ENCODE results near the gene PFDN6. TPM values are rescaled to one million over a fixed set of nuclear protein-coding genes. Genes with fewer than 3 reads are reported as not detected.

Gene PFDN6
- total and polyA plus RNA-seq, 2 of the 13 experiments (the other 11 are each of a cell fraction or from before 2014, with no cell fraction given): 75.5 to 87.0 TPM

DNA sequence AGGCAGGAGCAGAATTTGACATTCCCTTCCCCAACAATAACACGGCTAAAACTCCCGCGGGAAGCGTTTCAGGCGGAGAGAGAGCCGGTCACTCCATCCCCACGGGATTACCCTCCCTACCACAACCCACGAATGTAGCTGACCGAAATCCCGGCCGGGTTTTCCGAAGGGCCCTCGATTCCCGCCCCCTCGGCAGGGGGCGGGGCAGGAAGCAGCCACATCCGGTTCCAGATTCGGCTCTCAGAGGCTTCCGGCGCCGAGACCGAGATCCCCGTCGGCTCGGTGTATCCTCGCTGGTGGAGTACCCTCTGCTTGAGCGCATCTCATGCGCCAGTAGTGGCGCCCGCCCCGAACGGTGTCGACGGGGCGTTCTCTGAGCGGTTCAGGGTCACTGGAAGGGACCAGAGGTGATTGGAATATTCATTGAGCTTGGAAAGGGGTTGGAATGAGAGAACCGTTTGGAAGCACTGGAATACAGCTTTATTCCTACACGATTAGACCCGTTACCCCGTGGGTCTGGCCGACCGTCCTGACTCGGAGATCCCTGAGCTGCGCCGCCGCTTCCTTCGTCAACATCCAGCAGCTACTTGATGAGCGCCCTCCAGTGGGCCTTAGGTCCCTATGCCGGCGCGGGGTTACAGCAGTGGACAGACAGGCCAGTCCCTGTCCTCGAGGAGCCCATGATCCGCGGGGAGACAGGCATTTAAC, 10.0 kb downstream of the PFDN6 start (continued):
- TF ChIP-seq, protein P1, sequence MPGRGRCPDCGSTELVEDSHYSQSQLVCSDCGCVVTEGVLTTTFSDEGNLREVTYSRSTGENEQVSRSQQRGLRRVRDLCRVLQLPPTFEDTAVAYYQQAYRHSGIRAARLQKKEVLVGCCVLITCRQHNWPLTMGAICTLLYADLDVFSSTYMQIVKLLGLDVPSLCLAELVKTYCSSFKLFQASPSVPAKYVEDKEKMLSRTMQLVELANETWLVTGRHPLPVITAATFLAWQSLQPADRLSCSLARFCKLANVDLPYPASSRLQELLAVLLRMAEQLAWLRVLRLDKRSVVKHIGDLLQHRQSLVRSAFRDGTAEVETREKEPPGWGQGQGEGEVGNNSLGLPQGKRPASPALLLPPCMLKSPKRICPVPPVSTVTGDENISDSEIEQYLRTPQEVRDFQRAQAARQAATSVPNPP (CRISPR knock-in tag; IDR thresholded peaks at IDR 0.05): peak; percentile 85; the same call in 1 of the 2 replicates
- no peak for TF ChIP-seq CENPX (CRISPR knock-in tag; IDR thresholded peaks at IDR 0.05)
- TF ChIP-seq ELF1 (CRISPR knock-in tag; IDR thresholded peaks at IDR 0.05): peak; percentile 84
- peak; percentile 53 for TF ChIP-seq ZSCAN20 (CRISPR knock-in tag; IDR thresholded peaks at IDR 0.05; ENCODE audit: borderline replicate concordance)
- TF ChIP-seq ZNF570 (CRISPR knock-in tag; IDR thresholded peaks at IDR 0.05; ENCODE audit: borderline replicate concordance): no peak
- peak; percentile 76 for TF ChIP-seq CBX5 (CRISPR knock-in tag; IDR thresholded peaks at IDR 0.05; ENCODE audit: borderline replicate concordance)
- peak; percentile 33; the same call in 1 of the 2 replicates for TF ChIP-seq RCOR2 (CRISPR knock-in tag; IDR thresholded peaks at IDR 0.05)
- peak; percentile 89 for TF ChIP-seq CCAR2 (optimal IDR thresholded peaks at IDR 0.05; ENCODE audit: low read depth, low read length)
- TF ChIP-seq KDM3A (CRISPR knock-in tag; IDR thresholded peaks at IDR 0.05; ENCODE audit: low read depth): peak; percentile 24; the same call in 1 of the 2 replicates
- TF ChIP-seq SMARCC2 (IDR thresholded peaks at IDR 0.05): no peak
- TF ChIP-seq, protein P2, sequence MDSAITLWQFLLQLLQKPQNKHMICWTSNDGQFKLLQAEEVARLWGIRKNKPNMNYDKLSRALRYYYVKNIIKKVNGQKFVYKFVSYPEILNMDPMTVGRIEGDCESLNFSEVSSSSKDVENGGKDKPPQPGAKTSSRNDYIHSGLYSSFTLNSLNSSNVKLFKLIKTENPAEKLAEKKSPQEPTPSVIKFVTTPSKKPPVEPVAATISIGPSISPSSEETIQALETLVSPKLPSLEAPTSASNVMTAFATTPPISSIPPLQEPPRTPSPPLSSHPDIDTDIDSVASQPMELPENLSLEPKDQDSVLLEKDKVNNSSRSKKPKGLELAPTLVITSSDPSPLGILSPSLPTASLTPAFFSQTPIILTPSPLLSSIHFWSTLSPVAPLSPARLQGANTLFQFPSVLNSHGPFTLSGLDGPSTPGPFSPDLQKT (CRISPR knock-in tag; IDR thresholded peaks at IDR 0.05; ENCODE audit: borderline replicate concordance): peak; percentile 60; the same call in 1 of the 2 replicates
- peak; percentile 74 for TF ChIP-seq PAF1 (CRISPR knock-in tag; IDR thresholded peaks at IDR 0.05)
- TF ChIP-seq, protein P3, sequence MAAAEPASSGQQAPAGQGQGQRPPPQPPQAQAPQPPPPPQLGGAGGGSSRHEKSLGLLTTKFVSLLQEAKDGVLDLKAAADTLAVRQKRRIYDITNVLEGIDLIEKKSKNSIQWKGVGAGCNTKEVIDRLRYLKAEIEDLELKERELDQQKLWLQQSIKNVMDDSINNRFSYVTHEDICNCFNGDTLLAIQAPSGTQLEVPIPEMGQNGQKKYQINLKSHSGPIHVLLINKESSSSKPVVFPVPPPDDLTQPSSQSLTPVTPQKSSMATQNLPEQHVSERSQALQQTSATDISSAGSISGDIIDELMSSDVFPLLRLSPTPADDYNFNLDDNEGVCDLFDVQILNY (CRISPR knock-in tag; conservative IDR thresholded peaks at IDR 0.05): peak; percentile 60
- no peak for TF ChIP-seq ZKSCAN5 (CRISPR knock-in tag; IDR thresholded peaks at IDR 0.05)
- TF ChIP-seq DR1 (CRISPR knock-in tag; IDR thresholded peaks at IDR 0.05): peak; percentile 69; the same call in 1 of the 2 replicates
- TF ChIP-seq KAT2B (IDR thresholded peaks at IDR 0.05; ENCODE audit: borderline replicate concordance, low read depth, low read length): no peak
- no peak for TF ChIP-seq MTA3 (CRISPR knock-in tag; IDR thresholded peaks at IDR 0.05)
- no peak for TF ChIP-seq DPF2 (CRISPR knock-in tag; IDR thresholded peaks at IDR 0.05; ENCODE audit: borderline replicate concordance, low read depth)
- TF ChIP-seq, protein P4, sequence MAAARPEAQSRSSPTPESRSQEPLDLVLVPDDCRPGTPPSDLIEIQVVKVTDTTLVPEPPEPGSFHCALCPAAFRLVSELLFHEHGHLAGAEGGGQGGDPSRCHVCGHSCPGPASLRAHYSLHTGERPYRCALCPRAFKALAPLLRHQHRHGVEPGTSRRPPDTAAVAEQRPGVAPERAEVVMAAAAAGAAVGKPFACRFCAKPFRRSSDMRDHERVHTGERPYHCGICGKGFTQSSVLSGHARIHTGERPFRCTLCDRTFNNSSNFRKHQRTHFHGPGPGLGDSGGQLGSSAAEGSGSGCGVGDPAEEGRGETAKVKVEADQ (CRISPR knock-in tag; IDR thresholded peaks at IDR 0.05; ENCODE audit: borderline replicate concordance): peak; percentile 62; the same call in 1 of the 2 replicates
- peak; percentile 24; the same call in 1 of the 2 replicates for TF ChIP-seq HMG20A (CRISPR knock-in tag; IDR thresholded peaks at IDR 0.05; ENCODE audit: borderline replicate concordance)
- TF ChIP-seq HOXA7 (CRISPR knock-in tag; IDR thresholded peaks at IDR 0.05): peak; percentile 93
- TF ChIP-seq SKI (IDR thresholded peaks at IDR 0.05; ENCODE audit: partially characterized antibody): peak; percentile 19
- peak; percentile 65; the same call in 1 of the 2 replicates for TF ChIP-seq ESRRA (CRISPR knock-in tag; IDR thresholded peaks at IDR 0.05; ENCODE audit: low read depth)
- TF ChIP-seq, protein P5, sequence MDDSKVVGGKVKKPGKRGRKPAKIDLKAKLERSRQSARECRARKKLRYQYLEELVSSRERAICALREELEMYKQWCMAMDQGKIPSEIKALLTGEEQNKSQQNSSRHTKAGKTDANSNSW (CRISPR knock-in tag; IDR thresholded peaks at IDR 0.05; ENCODE audit: borderline replicate concordance): peak; percentile 58; the same call in 1 of the 2 replicates
- peak; percentile 26; the same call in 1 of the 2 replicates for TF ChIP-seq NR2F2 (IDR thresholded peaks at IDR 0.05; ENCODE audit: borderline replicate concordance, low read depth)
- peak; percentile 49; the same call in 1 of the 2 replicates for TF ChIP-seq ZNF629 (CRISPR knock-in tag; conservative IDR thresholded peaks at IDR 0.05)
